ENCODE results near the gene NTN3.

The NTN3 gene

DNA sequence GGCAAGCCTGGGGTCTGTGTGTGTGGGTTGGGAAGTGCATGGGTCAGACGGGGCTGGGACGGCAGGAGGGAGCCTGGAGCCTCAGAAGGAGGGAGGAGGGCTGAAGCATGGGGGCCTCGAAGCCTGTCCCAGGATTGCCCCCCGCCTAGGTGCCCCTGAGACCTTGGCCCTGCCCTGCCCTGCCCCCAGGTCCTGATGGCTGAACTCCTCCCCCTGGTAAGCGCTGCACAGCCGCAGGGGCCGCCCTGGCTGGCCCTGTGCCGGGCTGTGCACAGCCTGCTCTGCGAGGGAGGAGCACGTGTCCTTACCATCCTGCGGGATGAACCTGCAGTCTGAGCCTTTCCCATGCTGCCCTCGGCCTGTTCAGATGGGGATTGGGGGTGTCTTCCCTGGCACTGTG, 6.8 kb upstream of the NTN3 start:
- Histone ChIP-seq H3K9ac (ENCODE audit: low read length) (no peak overlapping the region), H3K27ac (ENCODE audit: low read depth, low read length, poor library complexity, severe bottlenecking) (no peak overlapping the region), H3K9me3 (ENCODE audit: low read length) (no peaks in the 10 kb centered on the region), H2AFZ (ENCODE audit: low read length) (no peak overlapping the region), H3F3A (ENCODE audit: insufficient read depth, low read length) (no peaks in the 10 kb centered on the region), H3K4me1 (ENCODE audit: insufficient read depth, low read length, severe bottlenecking) (peaks cover 44% of the 10 kb centered on the region), H3K4me3 (ENCODE audit: low read depth, low read length, poor library complexity, severe bottlenecking) (no peak overlapping the region), H3K79me2 (ENCODE audit: insufficient read depth, low read length) (no peaks in the 10 kb centered on the region), H4K20me1 (ENCODE audit: insufficient read depth, low read length) (no peaks in the 10 kb centered on the region), H3K27me3 (ENCODE audit: insufficient read depth, low read length) (no peaks in the 10 kb centered on the region), H3K9me2 (ENCODE audit: low read depth, low read length) (no peaks in the 10 kb centered on the region), H3K4me2 (ENCODE audit: low read length) (no peak overlapping the region), H3K36me3 (ENCODE audit: insufficient read depth, low read length) (peaks cover 8% of the 10 kb centered on the region; the same call in 1 of the 2 replicates)
- TF ChIP-seq, protein P1, sequence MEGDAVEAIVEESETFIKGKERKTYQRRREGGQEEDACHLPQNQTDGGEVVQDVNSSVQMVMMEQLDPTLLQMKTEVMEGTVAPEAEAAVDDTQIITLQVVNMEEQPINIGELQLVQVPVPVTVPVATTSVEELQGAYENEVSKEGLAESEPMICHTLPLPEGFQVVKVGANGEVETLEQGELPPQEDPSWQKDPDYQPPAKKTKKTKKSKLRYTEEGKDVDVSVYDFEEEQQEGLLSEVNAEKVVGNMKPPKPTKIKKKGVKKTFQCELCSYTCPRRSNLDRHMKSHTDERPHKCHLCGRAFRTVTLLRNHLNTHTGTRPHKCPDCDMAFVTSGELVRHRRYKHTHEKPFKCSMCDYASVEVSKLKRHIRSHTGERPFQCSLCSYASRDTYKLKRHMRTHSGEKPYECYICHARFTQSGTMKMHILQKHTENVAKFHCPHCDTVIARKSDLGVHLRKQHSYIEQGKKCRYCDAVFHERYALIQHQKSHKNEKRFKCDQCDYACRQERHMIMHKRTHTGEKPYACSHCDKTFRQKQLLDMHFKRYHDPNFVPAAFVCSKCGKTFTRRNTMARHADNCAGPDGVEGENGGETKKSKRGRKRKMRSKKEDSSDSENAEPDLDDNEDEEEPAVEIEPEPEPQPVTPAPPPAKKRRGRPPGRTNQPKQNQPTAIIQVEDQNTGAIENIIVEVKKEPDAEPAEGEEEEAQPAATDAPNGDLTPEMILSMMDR (IDR thresholded peaks at IDR 0.05; ENCODE audit: low read length): no peak
- no peak for TF ChIP-seq EZH2 (IDR thresholded peaks at IDR 0.05; ENCODE audit: borderline replicate concordance, low read length)

DNA sequence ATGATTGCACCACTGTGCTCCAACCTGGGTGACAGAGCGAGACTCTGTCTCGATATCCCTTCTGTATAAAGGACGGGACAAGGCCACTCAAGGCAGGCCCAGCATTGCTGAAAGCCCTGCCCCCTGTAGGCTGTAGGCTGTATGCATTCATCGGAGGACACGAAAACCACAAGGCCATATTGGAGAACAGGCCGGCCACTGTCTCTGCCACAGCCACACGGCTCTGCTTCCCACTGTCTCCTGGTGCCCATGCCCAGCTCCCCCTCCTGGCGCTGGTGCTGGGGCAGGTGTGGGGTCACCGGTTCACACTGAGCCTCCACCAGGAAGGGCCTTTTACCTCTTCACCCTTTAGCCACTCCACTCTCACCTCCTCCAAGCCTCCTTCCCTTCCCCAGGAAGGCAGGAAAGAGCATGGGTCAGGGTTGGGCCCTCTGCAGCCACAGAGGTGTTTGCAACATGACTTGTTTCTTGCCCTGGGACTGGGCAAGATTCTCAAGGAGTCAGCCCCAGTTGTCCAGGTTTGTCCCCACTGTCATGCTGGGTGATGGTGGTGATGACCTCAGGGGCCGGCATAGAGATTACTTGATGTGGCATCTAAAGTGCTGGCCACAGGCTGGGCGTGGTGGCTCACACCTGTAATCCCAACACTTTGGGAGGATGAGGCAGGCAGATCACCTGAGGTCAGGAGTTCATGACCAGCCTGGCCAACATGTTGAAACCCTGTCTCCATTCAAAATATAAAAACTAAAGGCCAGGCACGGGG, 5.3 kb upstream of the NTN3 start:
- peaks cover 8% of the 10 kb centered on the region; the same call in 1 of the 2 replicates for H3K36me3 ChIP-seq (ENCODE audit: insufficient read depth, low read length)
- TF ChIP-seq EZH2 (IDR thresholded peaks at IDR 0.05; ENCODE audit: borderline replicate concordance, low read length): no peak
- TF ChIP-seq, protein P1 (IDR thresholded peaks at IDR 0.05; ENCODE audit: low read length): peak; percentile 42
- no peaks in the 10 kb centered on the region for H3K79me2 ChIP-seq (ENCODE audit: insufficient read depth, low read length)
- H3F3A ChIP-seq (ENCODE audit: insufficient read depth, low read length): no peaks in the 10 kb centered on the region
- H3K9ac ChIP-seq (ENCODE audit: low read length): no peak overlapping the region
- H3K4me3 ChIP-seq (ENCODE audit: low read depth, low read length, poor library complexity, severe bottlenecking): no peak overlapping the region
- H3K9me2 ChIP-seq (ENCODE audit: low read depth, low read length): no peaks in the 10 kb centered on the region
- H4K20me1 ChIP-seq (ENCODE audit: insufficient read depth, low read length): no peaks in the 10 kb centered on the region
- H3K9me3 ChIP-seq (ENCODE audit: low read length): no peaks in the 10 kb centered on the region
- no peak overlapping the region for H3K27ac ChIP-seq (ENCODE audit: low read depth, low read length, poor library complexity, severe bottlenecking)
- H3K4me2 ChIP-seq (ENCODE audit: low read length): no peak overlapping the region
- H3K27me3 ChIP-seq (ENCODE audit: insufficient read depth, low read length): no peaks in the 10 kb centered on the region; the same call in 1 of the 2 replicates
- peaks cover 37% of the 10 kb centered on the region for H3K4me1 ChIP-seq (ENCODE audit: insufficient read depth, low read length, severe bottlenecking)
- H2AFZ ChIP-seq (ENCODE audit: low read length): no peak overlapping the region

DNA sequence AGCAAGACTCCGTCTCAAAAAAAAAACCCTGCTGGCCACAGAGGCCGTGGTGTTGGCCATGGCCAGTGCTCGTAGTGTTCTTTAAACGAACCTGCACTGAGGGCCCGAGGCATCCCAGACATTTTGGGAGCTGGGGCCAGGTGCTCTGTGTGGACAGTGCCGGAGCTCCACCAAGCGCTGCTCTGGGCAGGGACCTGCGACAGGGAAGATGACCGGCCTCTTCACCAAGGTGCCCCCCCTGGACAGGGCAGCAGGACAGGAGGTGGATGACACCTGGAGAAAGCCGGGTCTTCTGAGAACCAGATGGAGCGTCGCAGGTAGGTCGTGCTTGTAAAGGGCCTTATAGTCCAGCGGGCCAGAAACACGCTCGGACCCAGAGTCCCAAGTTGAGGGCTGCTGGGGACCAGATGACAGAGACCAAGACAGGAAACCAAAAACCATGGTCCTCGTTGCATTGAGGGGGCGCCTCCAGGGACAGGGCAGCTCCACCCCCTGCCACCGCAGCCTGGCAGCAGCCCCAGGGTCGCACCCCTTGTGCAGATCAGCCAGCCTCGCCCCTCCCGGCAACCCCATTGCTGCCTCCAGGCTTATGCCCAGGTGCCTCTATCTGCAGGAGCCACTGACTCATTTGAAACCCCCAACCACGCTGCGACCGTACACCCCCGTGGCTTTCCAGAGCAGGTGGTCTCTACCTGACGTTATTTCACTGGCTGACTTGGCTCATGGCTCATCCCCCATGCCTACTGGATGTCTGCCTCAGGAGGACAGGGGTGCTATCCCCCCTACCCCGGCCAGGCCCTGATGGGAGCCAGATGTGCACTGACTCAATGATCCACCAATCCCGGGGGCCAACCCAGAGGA, 4.2 kb upstream of the NTN3 start:
- Histone ChIP-seq H3K79me2 (ENCODE audit: insufficient read depth, low read length) (no peaks in the 10 kb centered on the region), H3K27me3 (ENCODE audit: insufficient read depth, low read length) (peaks cover under 1% of the 10 kb centered on the region), H3F3A (ENCODE audit: insufficient read depth, low read length) (no peaks in the 10 kb centered on the region), H3K9ac (ENCODE audit: low read length) (no peak overlapping the region), H4K20me1 (ENCODE audit: insufficient read depth, low read length) (no peaks in the 10 kb centered on the region), H3K36me3 (ENCODE audit: insufficient read depth, low read length) (peaks cover 4% of the 10 kb centered on the region; the same call in 1 of the 2 replicates), H3K4me2 (ENCODE audit: low read length) (peak overlapping the region; percentile 66; the same call in 1 of the 2 replicates), H3K9me2 (ENCODE audit: low read depth, low read length) (no peaks in the 10 kb centered on the region), H3K9me3 (ENCODE audit: low read length) (no peaks in the 10 kb centered on the region), H2AFZ (ENCODE audit: low read length) (no peak overlapping the region), H3K4me1 (ENCODE audit: insufficient read depth, low read length, severe bottlenecking) (peaks cover 38% of the 10 kb centered on the region), H3K4me3 (ENCODE audit: low read depth, low read length, poor library complexity, severe bottlenecking) (no peak overlapping the region), H3K27ac (ENCODE audit: low read depth, low read length, poor library complexity, severe bottlenecking) (no peak overlapping the region)
- no peak for TF ChIP-seq EZH2 (IDR thresholded peaks at IDR 0.05; ENCODE audit: borderline replicate concordance, low read length)
- TF ChIP-seq, protein P1 (IDR thresholded peaks at IDR 0.05; ENCODE audit: low read length): no peak

Data from OCI-LY1 (cell line).